Activated CD8-positive, alpha-beta memory T cell treated with anti-CD3 and anti-CD28 coated beads, Interleukin-2, amount 50 U/mL, for 4 hours (primary cell): ENCODE results near the gene ATP1A2.

Experiments
- DNase-seq: peaks from one replicate; pipeline ENCODE4 v3.0.0-alpha.2; 2020

The ATP1A2 gene

DNA sequence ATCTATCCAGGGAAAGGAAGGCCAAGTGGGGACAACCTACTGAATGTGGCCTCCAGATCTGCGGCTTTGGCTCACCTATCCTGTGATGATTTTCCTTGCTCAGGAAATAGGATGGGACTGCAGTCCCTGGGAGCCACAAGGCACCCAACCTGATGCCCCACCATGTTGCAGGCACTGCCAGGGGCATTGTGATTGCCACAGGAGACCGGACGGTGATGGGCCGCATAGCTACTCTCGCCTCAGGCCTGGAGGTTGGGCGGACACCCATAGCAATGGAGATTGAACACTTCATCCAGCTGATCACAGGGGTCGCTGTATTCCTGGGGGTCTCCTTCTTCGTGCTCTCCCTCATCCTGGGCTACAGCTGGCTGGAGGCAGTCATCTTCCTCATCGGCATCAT, 11.8 kb downstream of the ATP1A2 start:
- no peak for DNase-seq

DNA sequence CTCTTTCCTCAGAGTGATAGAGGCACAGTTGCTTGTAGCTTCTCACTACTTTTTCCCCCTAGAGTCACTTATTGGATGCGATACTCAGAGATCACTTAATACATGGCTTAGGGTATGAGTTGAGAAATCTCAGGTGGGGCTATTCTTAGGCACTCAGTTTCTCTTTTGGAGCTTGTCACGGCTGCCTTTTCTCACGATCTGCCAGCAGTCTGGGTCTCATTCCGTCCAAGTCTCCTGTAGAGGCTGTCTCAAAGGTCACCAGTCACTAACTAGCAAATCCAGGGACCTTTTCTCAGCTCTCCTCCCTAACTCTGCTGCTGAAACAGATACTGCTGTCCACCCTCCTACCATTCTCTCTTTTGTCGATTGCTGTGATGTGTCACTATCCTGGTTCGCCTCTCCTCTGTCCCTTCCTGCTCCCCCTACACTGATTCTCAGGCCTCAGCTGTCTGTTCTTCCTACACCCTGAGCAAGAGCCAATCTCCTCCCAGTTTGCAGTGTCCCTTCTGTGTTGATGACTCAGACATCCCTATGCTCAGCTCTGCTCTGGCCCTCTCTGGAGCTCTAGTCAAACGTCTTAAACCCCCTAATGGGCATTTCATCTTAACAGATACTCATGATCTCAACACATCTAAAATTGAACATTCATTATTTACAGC, 12.4 kb downstream of the ATP1A2 start:
- DNase-seq: no peak

DNA sequence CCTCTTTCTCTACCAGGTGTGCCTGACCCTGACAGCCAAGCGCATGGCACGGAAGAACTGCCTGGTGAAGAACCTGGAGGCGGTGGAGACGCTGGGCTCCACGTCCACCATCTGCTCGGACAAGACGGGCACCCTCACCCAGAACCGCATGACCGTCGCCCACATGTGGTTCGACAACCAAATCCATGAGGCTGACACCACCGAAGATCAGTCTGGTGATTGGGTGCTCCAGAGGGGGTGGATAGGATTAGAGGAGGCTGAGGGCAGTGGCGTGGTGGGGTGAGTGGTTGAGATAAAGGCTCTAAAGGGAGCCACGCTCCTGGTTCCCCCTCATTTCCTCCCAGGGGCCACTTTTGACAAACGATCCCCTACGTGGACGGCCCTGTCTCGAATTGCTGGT, 13.1 kb downstream of the ATP1A2 start:
- no peak for DNase-seq

DNA sequence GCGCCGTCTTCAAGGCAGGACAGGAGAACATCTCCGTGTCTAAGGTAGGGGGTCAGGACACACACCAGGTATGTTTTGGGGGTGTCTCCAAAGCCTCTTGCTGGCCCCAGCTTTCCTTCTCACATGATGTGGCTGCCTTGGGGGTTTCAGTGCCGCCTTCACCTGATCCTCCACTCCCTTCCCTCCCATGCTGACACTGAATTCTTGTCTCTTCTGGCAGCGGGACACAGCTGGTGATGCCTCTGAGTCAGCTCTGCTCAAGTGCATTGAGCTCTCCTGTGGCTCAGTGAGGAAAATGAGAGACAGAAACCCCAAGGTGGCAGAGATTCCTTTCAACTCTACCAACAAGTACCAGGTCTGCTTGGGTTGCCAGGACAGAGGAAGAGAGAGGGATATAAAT, 13.5 kb downstream of the ATP1A2 start:
- no peak for DNase-seq

- no peak for DNase-seq
Observed at GRCh38 chr1:160129558-160129957, 14.0 kb downstream of the ATP1A2 start.

DNA sequence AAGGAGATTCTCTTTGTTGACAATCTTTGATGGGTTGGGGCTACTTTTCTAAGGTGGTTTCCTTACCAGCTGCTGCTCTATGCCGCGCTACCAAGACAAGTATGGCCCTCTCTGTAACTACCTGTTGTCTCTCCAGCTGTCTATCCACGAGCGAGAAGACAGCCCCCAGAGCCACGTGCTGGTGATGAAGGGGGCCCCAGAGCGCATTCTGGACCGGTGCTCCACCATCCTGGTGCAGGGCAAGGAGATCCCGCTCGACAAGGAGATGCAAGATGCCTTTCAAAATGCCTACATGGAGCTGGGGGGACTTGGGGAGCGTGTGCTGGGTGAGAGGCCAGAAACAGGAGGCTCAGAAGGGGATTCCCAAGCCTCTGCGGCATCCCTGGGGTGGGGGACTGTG, 14.4 kb downstream of the ATP1A2 start:
- DNase-seq: no peak

DNA sequence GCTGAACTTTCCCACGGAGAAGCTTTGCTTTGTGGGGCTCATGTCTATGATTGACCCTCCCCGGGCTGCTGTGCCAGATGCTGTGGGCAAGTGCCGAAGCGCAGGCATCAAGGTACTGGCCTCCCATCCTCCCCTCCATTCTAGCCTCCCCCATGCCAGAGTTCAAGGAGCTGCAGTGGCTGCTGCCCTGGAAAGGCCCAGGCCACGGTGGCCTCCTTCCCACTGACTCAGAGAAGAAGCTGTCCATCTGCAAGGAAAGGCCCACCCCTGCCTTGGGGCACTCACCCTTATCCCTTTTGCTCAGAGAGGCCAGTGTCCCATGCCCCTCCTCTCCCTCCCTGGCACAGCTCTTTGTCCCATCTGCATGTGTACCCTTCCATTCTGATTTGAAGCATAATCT, 14.9 kb downstream of the ATP1A2 start:
- no peak for DNase-seq

DNA sequence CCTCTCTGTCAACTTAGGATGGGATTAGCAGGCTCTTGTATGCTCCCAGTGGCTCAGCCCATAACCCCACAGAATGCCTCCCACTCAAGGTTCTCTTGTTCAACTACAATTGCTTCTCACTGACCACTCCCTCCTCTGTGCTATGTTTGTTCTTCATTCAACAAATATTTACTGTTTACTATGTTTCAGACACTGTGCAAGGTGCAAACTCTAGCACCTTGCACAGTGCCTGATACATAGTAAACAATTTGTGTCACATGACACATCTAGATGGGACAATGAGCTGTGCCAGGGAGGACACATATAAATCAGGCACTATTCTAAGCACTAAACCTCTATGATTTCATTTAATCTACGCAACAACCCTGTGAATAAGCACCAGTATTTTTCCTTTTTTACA, 15.4 kb downstream of the ATP1A2 start:
- no peak for DNase-seq

DNA sequence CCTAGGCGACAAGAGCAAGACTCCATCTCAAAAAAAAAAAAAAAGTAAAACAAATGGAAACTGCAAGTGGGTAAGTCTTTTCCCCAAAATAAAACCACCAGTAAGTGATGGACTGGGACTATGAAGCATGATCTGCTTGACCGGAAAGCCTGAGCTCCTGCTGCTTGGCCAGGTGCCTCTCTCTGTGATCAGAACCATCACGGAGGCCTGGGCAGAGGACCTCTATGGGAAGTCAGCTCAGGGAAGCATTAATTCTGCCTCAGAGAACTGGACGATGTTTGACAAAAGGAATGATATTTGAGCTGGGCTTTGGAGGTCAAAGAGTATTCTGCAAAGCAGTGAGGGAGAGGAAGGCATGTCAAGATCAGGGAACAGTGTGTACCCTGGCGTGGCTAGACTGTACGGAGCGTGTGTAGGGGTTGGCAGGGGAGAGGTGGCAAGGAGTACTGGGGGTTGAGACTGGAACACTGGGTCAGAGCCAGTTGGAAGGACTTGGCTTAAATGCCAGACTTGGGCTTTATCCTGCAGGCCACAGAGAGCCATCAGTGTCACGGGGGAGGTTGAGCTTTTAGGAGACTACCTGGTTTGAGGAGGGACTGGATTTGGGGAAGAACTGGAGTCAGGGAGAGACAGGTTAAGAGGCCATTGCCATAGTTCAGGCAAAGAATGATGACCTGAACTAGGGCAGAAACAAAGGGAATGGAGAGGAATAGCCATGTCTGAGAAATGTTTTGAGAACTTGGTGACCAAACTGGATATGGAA, 16.4 kb downstream of the ATP1A2 start:
- DNase-seq: no peak

DNA sequence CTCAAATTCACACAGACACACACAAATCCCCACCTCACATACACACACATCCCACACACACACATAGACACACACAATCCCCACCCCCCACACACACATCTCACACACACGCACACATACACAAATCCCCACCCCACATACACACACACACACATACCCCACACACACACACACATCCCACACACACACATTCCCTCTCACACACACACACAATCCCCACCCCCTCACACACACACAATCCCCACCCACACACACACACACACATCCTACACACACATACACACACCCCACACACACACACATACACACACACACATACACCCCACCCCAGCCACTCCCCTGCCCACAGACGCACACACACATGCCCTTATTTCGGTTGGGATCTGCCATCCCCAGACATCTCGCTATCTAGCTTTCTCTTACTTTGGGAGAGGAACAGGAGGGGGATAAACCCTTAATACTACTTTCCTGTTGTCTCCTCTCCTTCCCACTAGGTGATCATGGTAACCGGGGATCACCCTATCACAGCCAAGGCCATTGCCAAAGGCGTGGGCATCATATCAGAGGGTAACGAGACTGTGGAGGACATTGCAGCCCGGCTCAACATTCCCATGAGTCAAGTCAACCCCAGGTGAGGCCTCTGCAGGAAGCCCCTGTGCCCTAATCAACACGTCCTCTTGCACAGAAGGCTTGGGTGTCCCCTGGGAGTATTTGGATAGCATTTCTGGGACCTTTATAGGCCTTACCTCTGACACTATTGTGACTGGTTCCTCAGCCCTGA, 18.6 kb downstream of the ATP1A2 start:
- no peak for DNase-seq

GRCh38 chr1:160134791-160135572, 19.4 kb downstream of the ATP1A2 start:
- no peak for DNase-seq

DNA sequence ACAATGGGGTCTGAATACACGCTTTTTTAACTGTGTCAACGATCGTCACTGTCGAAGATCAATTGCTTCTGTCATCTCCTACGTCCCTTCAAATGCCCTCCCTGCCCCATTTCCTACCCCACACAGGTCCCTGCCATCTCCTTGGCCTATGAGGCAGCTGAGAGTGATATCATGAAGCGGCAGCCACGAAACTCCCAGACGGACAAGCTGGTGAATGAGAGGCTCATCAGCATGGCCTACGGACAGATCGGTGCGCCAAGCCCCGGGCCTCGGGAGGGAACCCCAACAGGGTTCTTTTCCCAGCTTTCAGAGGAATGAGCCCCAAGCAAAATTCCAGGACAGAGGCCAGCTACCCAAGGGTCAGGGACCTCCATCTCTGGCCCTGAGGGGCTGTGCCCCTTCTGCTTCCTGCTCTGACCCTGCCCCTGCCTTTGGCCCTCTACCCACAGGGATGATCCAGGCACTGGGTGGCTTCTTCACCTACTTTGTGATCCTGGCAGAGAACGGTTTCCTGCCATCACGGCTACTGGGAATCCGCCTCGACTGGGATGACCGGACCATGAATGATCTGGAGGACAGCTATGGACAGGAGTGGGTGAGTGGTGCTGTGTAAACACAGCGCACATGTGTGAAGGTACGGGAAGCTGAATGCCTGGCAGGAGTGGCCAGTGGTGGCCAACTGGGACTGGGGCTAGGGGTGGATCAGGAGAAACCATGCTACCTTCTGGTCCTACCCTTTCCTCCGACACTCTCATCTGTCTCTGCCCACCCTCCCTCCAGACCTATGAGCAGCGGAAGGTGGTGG, 20.8 kb downstream of the ATP1A2 start:
- DNase-seq: no peak

DNA sequence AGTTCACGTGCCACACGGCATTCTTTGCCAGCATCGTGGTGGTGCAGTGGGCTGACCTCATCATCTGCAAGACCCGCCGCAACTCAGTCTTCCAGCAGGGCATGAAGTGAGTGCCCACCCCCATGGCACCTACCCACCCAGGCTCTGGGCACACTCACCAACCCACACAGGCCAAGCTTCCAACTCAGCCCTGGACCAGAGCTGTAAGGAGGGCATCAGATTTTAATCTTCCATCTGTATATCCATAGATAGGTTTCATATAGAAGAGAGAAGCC, 21.3 kb downstream of the ATP1A2 start:
- DNase-seq: no peak

DNA sequence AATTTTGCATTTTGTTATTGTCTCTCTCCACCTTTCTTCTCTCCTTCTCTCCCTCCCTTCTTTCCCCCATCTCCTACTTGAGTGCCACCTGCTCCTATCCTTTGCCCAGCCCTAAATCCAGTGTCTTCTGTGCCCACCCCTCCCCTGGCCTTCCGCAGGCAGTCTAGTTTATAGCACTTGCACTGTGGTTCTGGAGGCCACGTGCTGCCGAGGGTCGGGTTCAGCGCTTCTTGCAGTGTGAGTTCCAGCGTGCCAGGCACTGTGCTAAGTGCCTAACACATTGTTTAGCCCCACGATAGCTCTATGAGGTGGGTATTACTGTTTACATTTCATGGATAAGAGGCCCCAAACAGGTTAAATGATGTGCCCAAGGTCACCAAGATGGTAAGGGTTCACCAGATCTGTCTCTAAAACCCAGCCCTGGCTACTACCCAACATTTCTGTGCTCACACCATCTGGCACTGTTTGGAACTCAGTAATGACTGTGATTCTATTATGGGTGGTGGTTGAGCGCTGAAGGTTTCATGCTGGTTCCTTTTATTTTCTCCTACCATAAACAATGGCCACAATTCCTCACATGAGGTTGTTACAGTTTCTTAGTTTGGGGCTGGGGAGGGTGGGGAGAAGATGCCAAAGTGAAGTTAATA, 21.8 kb downstream of the ATP1A2 start:
- no peak for DNase-seq

GRCh38 chr1:160139840-160140239, 24.3 kb downstream of the ATP1A2 start:
- DNase-seq: no peak

DNA sequence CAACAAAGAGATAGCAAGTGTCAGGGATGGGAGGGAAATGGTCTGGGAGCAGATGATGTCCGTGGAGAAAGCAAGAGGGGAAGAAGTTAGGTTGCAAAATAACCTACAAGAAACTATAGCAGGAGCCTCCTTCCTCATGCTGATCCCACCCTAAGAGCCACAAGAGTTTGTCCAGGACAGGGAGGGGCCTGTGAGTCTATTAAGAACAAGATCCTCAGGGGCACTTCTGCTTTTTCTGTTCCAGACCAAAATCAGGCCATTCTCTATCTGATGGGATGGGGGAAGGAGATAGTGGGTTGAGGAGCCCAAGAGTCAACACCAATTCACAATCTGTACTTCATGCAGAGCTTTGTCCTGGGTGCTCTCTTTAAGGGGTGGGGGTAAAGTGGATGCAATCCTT, 28.1 kb downstream of the ATP1A2 start:
- DNase-seq: no peak

DNA sequence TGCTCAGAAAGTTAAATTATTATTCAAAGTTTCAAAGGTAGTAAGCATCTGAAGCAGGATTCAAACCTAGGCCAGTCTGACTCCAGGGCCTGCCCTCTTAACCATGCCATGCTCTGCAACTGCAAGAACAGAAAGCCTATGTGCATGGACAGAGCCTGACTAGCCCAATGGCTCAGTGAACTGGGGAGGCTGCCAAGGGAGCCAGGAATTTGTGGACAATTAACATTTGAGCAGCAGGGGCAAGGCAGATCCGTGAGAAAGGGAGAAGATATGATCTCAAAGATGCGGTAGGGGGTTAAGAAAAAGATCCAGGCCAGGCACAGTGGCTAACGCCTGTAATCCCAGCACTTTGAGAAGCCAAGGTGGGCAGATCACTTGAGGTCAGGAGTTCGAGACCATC, 29.4 kb downstream of the ATP1A2 start:
- no peak for DNase-seq

- DNase-seq: no peak
Observed at GRCh38 chr1:160146107-160146506, 30.5 kb downstream of the ATP1A2 start.

- no peak for DNase-seq
Observed at GRCh38 chr1:160148121-160148520, 32.6 kb downstream of the ATP1A2 start.

- DNase-seq: no peak
Observed at GRCh38 chr1:160149233-160149632, 33.7 kb downstream of the ATP1A2 start.

DNA sequence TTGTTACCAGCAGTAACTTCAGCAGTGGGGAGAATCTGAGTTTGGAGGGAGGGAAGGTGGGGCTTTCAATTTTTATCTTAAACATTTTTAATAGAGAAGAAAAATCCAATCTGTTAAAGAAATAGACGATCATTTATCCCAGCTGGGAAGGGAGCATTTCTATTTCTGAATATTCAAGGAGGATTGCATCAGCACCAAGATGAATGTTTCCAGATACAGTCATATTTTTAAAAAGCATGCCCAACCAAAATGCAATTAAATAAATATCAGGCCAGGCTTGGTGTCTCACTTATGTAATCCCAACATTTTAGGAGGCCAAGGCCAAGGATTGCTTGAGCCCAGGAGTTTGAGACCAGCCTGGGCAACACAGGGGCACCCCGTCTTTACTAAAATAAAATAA, 34.2 kb downstream of the ATP1A2 start:
- DNase-seq: no peak

GRCh38 chr1:160151303-160151702, 35.7 kb downstream of the ATP1A2 start, which contains the start of gene ATP1A4:
TSS of gene ATP1A4 (plus strand) at chr1:160151603. CDS start at chr1:160152041, 438 bp downstream.
- no peak for DNase-seq
